Body of pancreas (tissue), 4 donors: Measurements from ENCODE around the gene TPPP.

ENCODE experiments used
- POLR2A ChIP-seq, 3 donors: fragments of 450-650 bp; IDR thresholded peaks; one replicate each; pipeline ENCODE4 v1.6.1; 2016; ENCODE audit warnings: antibody characterized with exemption in 3 of 3, mild to moderate bottlenecking in 2 of 3
- TF ChIP-seq, protein P1 (sequence below), 7 experiments: fragments of 450-650 bp in 4 of 7; fragments of 200-600 bp in 3 of 7; sonication (generic) in 3 of 7; IDR thresholded peaks; one replicate each; pipeline ENCODE4 v1.5.1; 2016 to 2019; ENCODE audit warnings: antibody characterized with exemption in 7 of 7

DNA sequence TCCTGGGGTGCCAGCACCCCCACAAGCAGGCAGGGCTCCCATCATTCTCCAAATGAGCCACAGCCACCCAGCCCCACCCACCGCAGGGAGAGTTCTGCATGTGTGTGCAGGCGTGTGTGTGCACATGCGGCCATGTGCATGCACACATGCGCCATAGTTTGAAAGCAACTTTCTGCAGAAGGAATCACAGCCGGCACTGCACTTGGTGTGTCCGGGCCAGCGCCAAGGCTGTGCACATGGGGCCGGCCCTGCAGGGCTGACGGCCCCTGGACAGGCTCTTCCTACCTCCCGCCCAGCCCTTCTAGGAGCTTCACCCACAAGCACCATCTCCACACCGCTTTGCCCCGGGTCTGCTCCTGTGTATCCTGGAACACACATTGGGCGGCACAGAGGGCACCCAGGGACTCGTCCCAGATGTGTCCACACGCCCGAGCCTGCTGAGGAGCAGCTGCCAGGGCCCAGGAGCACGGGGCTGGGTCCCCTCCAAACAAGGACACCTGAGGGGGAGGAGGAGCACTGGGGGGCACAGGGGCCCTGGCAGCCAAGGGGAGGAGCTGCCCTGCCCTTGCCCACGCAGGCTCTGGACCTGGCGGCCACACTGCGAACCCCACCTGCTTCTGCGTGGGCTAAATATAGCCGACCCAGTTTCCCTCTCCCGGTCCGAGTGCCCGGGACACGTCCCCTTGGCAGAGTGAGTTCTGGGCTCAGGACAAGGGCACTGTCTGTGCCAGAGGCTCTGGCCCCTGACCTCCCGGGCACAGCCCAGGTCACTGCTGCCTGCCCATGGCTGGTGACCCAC, 19.1 kb downstream of the TPPP start:
- TF ChIP-seq, protein P1, sequence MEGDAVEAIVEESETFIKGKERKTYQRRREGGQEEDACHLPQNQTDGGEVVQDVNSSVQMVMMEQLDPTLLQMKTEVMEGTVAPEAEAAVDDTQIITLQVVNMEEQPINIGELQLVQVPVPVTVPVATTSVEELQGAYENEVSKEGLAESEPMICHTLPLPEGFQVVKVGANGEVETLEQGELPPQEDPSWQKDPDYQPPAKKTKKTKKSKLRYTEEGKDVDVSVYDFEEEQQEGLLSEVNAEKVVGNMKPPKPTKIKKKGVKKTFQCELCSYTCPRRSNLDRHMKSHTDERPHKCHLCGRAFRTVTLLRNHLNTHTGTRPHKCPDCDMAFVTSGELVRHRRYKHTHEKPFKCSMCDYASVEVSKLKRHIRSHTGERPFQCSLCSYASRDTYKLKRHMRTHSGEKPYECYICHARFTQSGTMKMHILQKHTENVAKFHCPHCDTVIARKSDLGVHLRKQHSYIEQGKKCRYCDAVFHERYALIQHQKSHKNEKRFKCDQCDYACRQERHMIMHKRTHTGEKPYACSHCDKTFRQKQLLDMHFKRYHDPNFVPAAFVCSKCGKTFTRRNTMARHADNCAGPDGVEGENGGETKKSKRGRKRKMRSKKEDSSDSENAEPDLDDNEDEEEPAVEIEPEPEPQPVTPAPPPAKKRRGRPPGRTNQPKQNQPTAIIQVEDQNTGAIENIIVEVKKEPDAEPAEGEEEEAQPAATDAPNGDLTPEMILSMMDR (IDR thresholded peaks at IDR 0.05): no peak
- TF ChIP-seq POLR2A (IDR thresholded peaks at IDR 0.05): no peak
